Stimulated activated CD4-positive, alpha-beta T cell treated with anti-CD3 and anti-CD28 coated beads, Interleukin-1b, Interleukin-23, amount 100 ng/mL, for 48 hours (primary cell): ENCODE measurements around the gene SALL2.

Experiments used
- DNase-seq: peaks from one replicate; pipeline ENCODE4 v3.0.0-alpha.2; 2020

The SALL2 gene

DNA sequence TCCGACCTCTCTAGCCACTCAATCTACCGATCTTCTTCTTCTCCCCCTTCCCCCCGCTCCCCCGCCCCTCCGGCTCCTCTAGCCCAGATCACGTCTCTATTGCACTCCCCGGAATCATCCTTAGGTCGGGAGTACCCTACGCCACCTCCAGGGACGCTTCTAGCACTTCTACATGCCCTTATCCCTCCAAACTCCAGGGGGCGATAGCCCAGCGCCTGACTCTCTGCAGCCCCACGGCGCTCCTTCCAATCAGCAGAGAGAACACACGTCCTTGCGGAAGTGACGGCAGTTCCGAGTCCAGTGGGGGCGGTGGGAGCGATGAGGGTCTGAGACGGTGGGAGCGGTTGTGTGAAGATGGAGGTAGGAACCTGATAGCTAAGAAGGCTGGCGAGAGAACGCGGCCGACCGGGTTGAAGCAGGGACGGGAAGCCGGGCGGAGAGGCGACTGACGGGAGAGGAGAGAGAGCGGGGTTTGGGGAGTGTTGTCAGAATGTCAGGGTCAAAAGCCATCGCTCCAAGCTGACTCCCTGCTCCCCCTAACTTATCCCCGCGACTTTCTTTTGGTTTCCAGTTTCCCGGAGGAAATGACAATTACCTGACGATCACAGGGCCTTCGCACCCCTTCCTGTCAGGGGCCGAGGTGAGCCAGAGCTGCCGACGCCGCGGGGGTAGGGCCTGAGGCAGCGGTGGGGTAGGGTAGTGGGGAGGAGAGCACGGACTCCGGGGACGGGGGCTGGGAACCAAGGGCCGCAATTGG, 49.0 kb downstream of the SALL2 start, which contains the start of the genes RAB2B and TOX4:
RAB2B (minus strand) TSS at position 35 of the 757 bp plus-strand sequence. CDS start 87 bp downstream, outside the sequence.
TOX4 (plus strand) TSS at position 271 of the 757 bp plus-strand sequence; CDS start at position 355, 84 bp downstream.
- peak; percentile 96 for DNase-seq

DNA sequence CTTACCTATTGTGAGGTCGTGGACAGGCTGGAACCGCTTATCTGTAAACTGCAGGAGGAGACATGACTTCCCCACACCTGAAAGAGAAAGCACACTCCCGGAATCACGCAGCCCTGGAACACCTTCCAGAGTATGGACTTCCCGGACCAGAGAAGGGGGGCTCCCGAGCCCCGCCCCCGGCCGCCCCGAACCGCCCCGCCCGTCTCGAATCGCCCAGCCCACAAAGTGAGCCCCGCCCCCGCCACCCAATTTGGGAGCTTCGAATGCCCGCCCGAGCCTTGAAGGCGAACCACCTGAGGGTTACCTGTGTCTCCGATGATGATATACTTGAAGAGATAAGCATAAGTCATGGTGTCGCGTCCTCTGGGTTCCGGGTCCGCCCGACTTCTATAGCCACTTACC, 49.6 kb downstream of the SALL2 start:
- no peak for DNase-seq

DNA sequence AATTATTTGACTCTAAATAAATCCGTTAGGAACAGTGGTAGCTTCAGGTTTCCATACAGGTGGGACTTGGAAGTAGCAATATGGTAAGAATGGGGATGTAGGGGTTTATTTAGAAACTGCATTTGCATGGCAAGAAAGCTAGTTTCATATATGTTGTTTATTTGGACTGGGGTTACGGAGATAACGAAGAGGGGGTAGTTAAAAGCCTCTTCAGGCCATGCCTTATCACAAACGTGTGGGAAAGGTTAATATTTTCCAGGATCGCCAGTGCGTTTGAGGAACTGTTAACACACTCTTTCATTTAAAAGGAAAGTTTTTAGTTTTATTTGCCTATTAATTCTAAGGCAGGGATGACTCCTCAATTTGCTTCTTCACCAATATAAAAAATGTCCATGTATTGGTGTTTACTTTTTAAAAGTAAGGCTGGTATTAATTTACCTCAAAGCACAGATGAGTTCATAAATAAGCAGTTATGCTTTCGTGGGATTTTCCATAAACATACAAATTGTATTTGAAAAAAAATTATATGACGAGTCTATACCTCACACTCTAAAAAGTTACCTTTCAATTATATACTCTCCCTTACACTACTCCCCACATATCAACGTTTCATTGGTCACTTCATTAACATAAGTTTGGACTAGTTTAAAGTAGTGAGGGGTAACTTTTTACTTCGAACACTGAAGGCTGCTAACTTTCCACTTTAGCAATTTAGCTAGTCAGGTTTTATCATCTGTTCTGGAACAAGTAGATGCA, 50.2 kb downstream of the SALL2 start:
- no peak for DNase-seq
